ENCODE measurements around the gene TMEM82. TPM values are rescaled to one million over a fixed set of nuclear protein-coding genes. Genes with fewer than 3 reads are reported as not detected.

Gene TMEM82
- total and polyA plus RNA-seq, 8 donors = 0.10 to 4.9 (median 1.5) TPM; not detected in 4

GRCh38 chr1:15735304-15736037 is 6.8 kb upstream of the TMEM82 start:
- TF ChIP-seq POLR2A (IDR thresholded peaks at IDR 0.05) = no peak
- TF ChIP-seq, protein P1, sequence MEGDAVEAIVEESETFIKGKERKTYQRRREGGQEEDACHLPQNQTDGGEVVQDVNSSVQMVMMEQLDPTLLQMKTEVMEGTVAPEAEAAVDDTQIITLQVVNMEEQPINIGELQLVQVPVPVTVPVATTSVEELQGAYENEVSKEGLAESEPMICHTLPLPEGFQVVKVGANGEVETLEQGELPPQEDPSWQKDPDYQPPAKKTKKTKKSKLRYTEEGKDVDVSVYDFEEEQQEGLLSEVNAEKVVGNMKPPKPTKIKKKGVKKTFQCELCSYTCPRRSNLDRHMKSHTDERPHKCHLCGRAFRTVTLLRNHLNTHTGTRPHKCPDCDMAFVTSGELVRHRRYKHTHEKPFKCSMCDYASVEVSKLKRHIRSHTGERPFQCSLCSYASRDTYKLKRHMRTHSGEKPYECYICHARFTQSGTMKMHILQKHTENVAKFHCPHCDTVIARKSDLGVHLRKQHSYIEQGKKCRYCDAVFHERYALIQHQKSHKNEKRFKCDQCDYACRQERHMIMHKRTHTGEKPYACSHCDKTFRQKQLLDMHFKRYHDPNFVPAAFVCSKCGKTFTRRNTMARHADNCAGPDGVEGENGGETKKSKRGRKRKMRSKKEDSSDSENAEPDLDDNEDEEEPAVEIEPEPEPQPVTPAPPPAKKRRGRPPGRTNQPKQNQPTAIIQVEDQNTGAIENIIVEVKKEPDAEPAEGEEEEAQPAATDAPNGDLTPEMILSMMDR (IDR thresholded peaks at IDR 0.05) = no peak
- intact Hi-C loops (cut with DNase I; ENCODE audit: low total_unique reads) = no loop called here
- WGBS, 5 donors = 45 to 71% (median 53%) methylated on average over 12 of the region's 12 CpGs
- H3K4me3 ChIP-seq = no peak overlapping the region
- peaks cover 47 to 55% (median 53%) of the 10 kb centered on the region in 4 donors for H3K36me3 ChIP-seq
- peak in 1 of 2 donors; percentile 65 for DNase-seq
- no peaks in the 10 kb centered on the region for H3K9me3 ChIP-seq
- no peaks in the 10 kb centered on the region for H3K27me3 ChIP-seq
- H3K4me1 ChIP-seq = peaks cover 24 to 38% (median 36%) of the 10 kb centered on the region in 4 donors
- peak overlapping the region; percentile 67 to 93 (median 80) for H3K27ac ChIP-seq

DNA sequence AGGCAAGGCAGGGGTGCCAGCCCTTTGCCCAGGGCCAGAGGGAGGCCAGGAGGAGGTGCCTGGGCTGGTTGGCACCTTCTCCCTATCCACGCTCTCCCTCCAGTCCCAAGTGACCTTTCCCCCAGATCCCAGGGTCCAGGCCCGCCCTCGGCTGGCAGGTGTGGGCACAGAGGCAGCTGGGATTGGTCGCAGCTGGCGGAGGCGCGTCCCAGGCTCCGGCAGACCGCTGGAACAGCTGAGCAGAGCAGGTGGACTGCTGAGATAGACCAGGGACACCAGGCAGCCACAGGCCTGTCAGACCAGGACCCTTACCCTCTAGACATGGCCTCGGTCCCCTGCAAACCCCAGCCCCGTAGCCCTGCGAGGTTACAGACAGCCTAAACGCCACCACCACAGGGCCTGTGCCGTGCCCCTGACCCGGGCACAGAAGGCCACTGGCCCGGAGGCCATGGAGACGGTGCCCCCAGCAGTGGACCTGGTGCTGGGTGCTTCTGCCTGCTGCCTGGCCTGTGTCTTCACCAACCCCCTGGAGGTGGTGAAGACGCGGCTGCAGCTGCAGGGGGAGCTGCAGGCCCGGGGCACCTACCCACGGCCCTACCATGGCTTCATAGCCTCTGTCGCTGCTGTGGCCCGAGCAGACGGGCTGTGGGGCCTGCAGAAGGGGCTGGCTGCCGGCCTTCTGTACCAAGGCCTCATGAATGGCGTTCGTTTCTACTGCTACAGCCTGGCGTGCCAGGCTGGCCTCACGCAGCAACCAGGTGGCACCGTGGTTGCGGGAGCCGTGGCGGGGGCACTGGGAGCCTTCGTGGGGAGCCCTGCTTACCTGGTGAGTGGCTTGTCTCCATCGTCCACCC is 6.0 kb upstream of the TMEM82 start, which contains the start of gene SLC25A34:
Gene SLC25A34 (plus strand): TSS at position 221 of the 854 bp plus-strand sequence. CDS start 228 bp downstream, at position 449.
- TF ChIP-seq POLR2AphosphoS5 (IDR thresholded peaks at IDR 0.05) (peak; percentile 58 to 85 (median 81)), EP300 (IDR thresholded peaks at IDR 0.05) (no peak), POLR2A (IDR thresholded peaks at IDR 0.05) (peak in 1 of 4 donors; percentile 28)
- WGBS, 5 donors = 37 to 80% (median 45%) methylated on average over 7 to 35 of the region's 35 CpGs
- peaks cover 39 to 48% (median 45%) of the 10 kb centered on the region in 4 donors for H3K36me3 ChIP-seq
- H3K4me1 ChIP-seq = peaks cover 30 to 45% (median 41%) of the 10 kb centered on the region in 4 donors
- H3K27ac ChIP-seq = peak within 1 kb of the TSS; percentile 67 to 93 (median 80)
- peak; percentile 94 to 95 for DNase-seq
- intact Hi-C loops (cut with DNase I; ENCODE audit: low total_unique reads) = no loop called here
- H3K9me3 ChIP-seq = no peaks in the 10 kb centered on the region
- H3K27me3 ChIP-seq = no peaks in the 10 kb centered on the region
- peak within 1 kb of the TSS in 2 of 4 donors; percentile 2 to 23 for H3K4me3 ChIP-seq

- 19 to 63% (median 25%) methylated on average over 5 to 6 of the region's 6 CpGs for WGBS, 5 donors
- Histone ChIP-seq H3K27ac (peak overlapping the region; percentile 67 to 93 (median 80)), H3K36me3 (peaks cover 33 to 41% (median 39%) of the 10 kb centered on the region in 4 donors), H3K9me3 (no peaks in the 10 kb centered on the region), H3K27me3 (no peaks in the 10 kb centered on the region), H3K4me3 (peak overlapping the region in 1 of 4 donors; percentile 23), H3K4me1 (peaks cover 31 to 50% (median 46%) of the 10 kb centered on the region in 4 donors)
- intact Hi-C loops (cut with DNase I; ENCODE audit: low total_unique reads) = no loop called here
- TF ChIP-seq POLR2A (IDR thresholded peaks at IDR 0.05) = no peak
- DNase-seq = peak; percentile 55 to 70
These were observed 5.4 kb upstream of the TMEM82 start for GRCh38 chr1:15736892-15737261.

DNA sequence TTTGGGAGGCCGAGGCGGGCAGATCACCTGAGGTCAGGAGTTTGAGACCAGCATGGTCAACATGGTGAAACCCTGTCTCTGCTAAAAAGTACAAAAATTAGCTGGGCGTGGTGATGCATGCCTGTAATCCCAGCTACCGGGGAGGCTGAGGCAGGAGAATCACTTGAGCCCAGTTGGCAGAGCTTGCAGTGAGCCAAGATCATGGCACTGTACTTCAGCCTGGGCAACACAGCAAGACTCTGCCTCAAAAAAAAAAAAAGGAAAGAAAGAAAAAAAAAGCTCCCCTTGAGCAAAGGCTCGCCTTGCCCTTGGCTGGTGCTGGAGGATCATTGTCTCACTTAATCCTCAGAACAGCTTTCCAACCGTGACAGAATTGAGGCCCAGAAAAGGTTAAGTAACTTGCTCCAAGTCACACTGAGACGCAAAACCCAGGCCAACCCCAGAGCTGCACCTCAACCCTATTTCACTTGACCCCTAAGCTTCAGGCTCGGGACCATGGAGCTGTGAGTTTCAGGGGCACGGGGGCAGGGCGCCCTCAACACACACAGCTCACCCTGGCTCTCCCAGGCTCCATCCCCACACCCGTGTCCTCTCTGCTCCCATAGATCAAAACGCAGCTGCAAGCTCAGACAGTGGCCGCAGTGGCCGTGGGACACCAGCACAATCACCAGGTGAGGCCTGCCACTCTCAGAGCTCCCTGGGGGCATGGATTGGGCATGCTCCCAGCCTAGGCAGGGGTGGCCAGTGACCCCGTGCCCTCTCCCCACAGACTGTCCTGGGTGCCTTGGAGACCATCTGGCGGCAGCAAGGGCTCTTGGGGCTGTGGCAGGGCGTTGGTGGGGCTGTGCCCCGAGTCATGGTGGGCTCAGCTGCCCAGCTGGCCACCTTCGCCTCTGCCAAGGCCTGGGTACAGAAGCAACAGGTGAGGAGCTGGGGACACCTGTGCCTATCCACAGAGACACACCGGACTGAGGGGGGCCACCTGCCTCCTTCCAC is 4.7 kb upstream of the TMEM82 start:
- Histone ChIP-seq H3K27ac (peak overlapping the region in 4 of 5 donors; percentile 79 to 93 (median 84)), H3K4me3 (no peak overlapping the region), H3K36me3 (peaks cover 26 to 34% (median 31%) of the 10 kb centered on the region in 4 donors), H3K4me1 (peaks cover 31 to 56% (median 49%) of the 10 kb centered on the region in 4 donors), H3K27me3 (no peaks in the 10 kb centered on the region), H3K9me3 (no peaks in the 10 kb centered on the region)
- DNase-seq = no peak
- TF ChIP-seq POLR2A (IDR thresholded peaks at IDR 0.05) = no peak
- no peak for TF ChIP-seq EP300 (IDR thresholded peaks at IDR 0.05)
- TF ChIP-seq POLR2AphosphoS5 (IDR thresholded peaks at IDR 0.05) = no peak
- TF ChIP-seq, protein P1 (IDR thresholded peaks at IDR 0.05) = no peak
- intact Hi-C loops (cut with DNase I; ENCODE audit: low total_unique reads) = no loop called here
- WGBS, 5 donors = 62 to 75% (median 73%) methylated on average over 12 to 20 of the region's 20 CpGs

Measured in stomach (tissue), 9 donors.